WTC11 (cell line): ENCODE results near the gene WDR82. TPM values are rescaled to one million over a fixed set of nuclear protein-coding genes. Genes with fewer than 3 reads are reported as not detected.

Source experiments
- ATAC-seq: fragments of 200-7000 bp; cut with Tn5 transposase; 2 replicates; pipeline ENCODE4 v1.10.0; 2021; ENCODE audit warnings: mild to moderate bottlenecking, moderate library complexity
- CTCF ChIA-PET: fragments of 300-600 bp; sonication (Branson Sonifier 250); formaldehyde crosslinking; loops from one replicate; lab custom pipeline; 2021; ENCODE audit warnings: antibody characterized with exemption; lab: Charles Lee
- POLR2A ChIA-PET: fragments of 350-600 bp; sonication (Branson Sonifier 250); formaldehyde crosslinking; loops from one replicate; lab custom pipeline; 2021; ENCODE audit warnings: antibody characterized with exemption; lab: Charles Lee
- DNase-seq: peaks from one replicate; pipeline ENCODE4 v3.0.0; 2021; ENCODE audit warnings: low spot score
- H3K27ac Mint-ChIP-seq: 2 replicates; pipeline ENCODE4 v1.8.0; 2021; ENCODE audit warnings: mixed read lengths
- H3K27me3 Mint-ChIP-seq: 2 replicates; pipeline ENCODE4 v1.8.0; 2021; ENCODE audit warnings: low read depth, mild to moderate bottlenecking, moderate library complexity, mixed read lengths
- H3K36me3 Mint-ChIP-seq: 2 replicates; pipeline ENCODE4 v1.8.0; 2021; ENCODE audit warnings: mixed read lengths
- H3K4me1 Mint-ChIP-seq: 2 replicates; pipeline ENCODE4 v1.8.0; 2022; ENCODE audit warnings: mixed read lengths
- H3K4me3 Mint-ChIP-seq: 2 replicates; pipeline ENCODE4 v1.8.0; 2021; ENCODE audit warnings: mild to moderate bottlenecking, moderate library complexity, mixed read lengths
- H3K9me3 Mint-ChIP-seq: 2 replicates; pipeline ENCODE4 v1.8.0; 2021; ENCODE audit warnings: mixed read lengths
- FOXP1 ChIP-seq: sonication (generic); formaldehyde crosslinking; IDR thresholded peaks from 2 replicates; pipeline ENCODE4 v1.8.0; 2022; ENCODE audit warnings: missing genetic modification reagents, mild to moderate bottlenecking, moderate library complexity, borderline replicate concordance
- JUN ChIP-seq: sonication (generic); formaldehyde crosslinking; IDR thresholded peaks from 2 replicates; pipeline ENCODE4 v1.8.0; 2023; ENCODE audit warnings: mild to moderate bottlenecking, missing genetic modification reagents
- NR2C2 ChIP-seq: sonication (generic); formaldehyde crosslinking; IDR thresholded peaks from 2 replicates; pipeline ENCODE4 v1.8.0; 2022; ENCODE audit warnings: mild to moderate bottlenecking, missing genetic modification reagents
- PRRX2 ChIP-seq: fragments of 250-450 bp; sonication (Bioruptor Pico); IDR thresholded peaks from 2 replicates; pipeline ENCODE4 v1.8.0; 2021; ENCODE audit warnings: mild to moderate bottlenecking
- RELA ChIP-seq: sonication (generic); formaldehyde crosslinking; IDR thresholded peaks from 2 replicates; pipeline ENCODE4 v1.8.1; 2022; ENCODE audit warnings: missing genetic modification reagents, mild to moderate bottlenecking, borderline replicate concordance
- TP53 ChIP-seq: sonication (generic); formaldehyde crosslinking; IDR thresholded peaks from 2 replicates; pipeline ENCODE4 v1.8.1; 2023; ENCODE audit warnings: mild to moderate bottlenecking, missing genetic modification reagents
- ZNF416 ChIP-seq: fragments of 250-450 bp; sonication (Bioruptor Pico); IDR thresholded peaks from 2 replicates; pipeline ENCODE4 v1.9.0; 2021; ENCODE audit warnings: mild to moderate bottlenecking, inconsistent platforms
- total RNA-seq: library from RNA; stranded (reverse); gene quantifications from 3 replicates; pipeline ENCODE4 v1.2.3, GENCODE V29; 2021
- TF ChIP-seq, protein P1 (sequence below): fragments of 250-450 bp; sonication (Bioruptor Pico); conservative IDR thresholded peaks from 2 replicates; pipeline ENCODE4 v1.9.0; 2021; ENCODE audit warnings: mild to moderate bottlenecking
- TF ChIP-seq, protein P2 (sequence below): sonication (generic); formaldehyde crosslinking; IDR thresholded peaks from 2 replicates; pipeline ENCODE4 v1.8.1; 2022; ENCODE audit warnings: low read depth, missing genetic modification reagents, borderline replicate concordance
- TF ChIP-seq, protein P3 (sequence below): fragments of 200-600 bp; IDR thresholded peaks from 2 replicates; pipeline ENCODE4 v1.8.0; 2022; ENCODE audit warnings: antibody characterized with exemption
- TF ChIP-seq, protein P4 (sequence below): fragments of 250-450 bp; sonication (Bioruptor Pico); IDR thresholded peaks from 2 replicates; pipeline ENCODE4 v2.1.2; 2022; ENCODE audit warnings: mild to moderate bottlenecking, moderate library complexity

The WDR82 gene
- total RNA-seq, 1 experiment from 2014 or later = 69.7 TPM

DNA sequence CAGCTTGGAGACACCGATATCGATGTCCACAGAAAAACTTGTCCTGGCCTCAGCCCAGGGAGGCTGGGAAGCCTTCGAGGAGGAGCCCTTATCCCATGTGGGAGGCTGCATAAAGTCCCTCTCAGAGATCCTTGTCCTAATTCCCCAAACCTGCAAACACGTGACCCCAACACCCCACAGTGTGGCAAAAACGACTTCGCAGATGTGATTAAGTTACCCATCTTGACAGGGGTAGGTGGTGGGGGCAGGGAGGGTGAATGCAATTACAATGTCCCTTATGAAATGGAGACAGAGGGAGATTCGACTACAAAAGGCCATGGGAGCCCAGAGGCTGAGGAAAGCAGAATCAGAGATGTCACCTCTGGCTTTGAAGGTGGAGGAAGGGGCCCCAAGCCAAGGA lies 50.7 kb downstream of the WDR82 start:
- no peak overlapping the region for H3K4me3 Mint-ChIP-seq
- TF ChIP-seq FOXP1 (CRISPR knock-in tag) = no peak
- no peak for TF ChIP-seq PRRX2 (CRISPR knock-in tag)
- TF ChIP-seq JUN (CRISPR knock-in tag) = no peak
- TF ChIP-seq, protein P1, sequence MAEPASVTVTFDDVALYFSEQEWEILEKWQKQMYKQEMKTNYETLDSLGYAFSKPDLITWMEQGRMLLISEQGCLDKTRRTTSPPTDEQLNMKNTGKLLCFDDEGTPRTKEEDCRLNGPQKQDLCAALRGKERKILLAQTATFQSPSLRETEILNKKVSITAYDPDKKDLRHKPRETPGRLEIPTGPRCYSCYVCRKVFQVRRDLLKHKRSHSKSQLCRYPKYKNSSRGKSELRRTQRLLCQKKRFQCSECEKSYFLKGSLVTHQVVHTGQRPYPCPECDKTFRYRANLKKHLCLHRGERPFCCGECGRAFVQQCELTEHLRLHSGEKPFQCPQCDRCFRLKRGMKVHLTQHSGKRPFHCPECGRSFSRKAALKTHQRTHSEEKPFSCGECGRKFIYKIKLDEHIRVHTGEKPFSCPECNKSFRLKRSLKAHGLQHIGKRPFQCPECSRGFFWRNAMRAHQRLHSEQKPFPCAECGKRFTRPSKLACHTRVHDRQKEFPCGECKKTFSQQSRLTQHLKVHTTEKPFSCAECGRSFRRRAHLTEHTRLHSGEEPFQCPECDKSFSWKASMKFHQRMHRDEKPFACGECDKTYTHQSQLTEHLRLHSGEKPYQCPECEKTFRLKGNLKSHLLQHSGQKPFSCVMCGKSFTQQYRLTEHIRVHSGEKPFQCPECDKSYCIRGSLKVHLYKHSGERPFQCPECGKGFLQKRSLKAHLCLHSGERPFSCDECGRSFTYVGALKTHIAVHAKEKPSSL (CRISPR knock-in tag) = no peak
- TF ChIP-seq TP53 (CRISPR knock-in tag) = no peak
- no peak for TF ChIP-seq NR2C2 (CRISPR knock-in tag)
- POLR2A ChIA-PET = no interaction called here
- H3K9me3 Mint-ChIP-seq = no peaks in the 10 kb centered on the region
- no peak overlapping the region for H3K27ac Mint-ChIP-seq
- H3K27me3 Mint-ChIP-seq = no peaks in the 10 kb centered on the region
- peaks cover 3% of the 10 kb centered on the region; the same call in 1 of the 2 replicates for H3K4me1 Mint-ChIP-seq
- DNase-seq (no peak), ATAC-seq (no peak)
- CTCF ChIA-PET = interaction anchor here (0.6 to 1.6 kb wide), 6 partner anchors 10 to 232 kb away, joined by 3 to 9 read pairs (median 4); partner anchors contain the start of genes POC1A and TWF2
- peaks cover 13% of the 10 kb centered on the region for H3K36me3 Mint-ChIP-seq

DNA sequence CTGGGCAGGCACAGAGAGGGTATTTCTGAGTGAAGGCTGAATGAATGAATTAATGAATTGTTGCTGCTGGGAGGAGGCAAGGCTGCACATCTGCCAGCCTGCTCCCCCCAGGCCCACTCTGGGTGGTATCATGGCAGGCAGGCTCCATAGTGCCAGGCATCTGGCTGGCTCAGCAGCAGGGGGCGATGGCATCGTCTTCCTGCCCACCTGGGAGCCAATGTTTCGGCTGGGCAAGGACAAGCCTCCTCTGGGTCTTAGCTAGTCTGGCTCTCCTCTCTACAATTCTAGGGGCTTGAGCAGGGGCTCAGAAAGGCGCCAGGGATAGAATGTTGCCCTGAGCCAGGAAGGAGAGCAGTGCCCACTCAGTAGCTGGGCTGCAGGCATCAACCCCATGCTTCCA lies 51.3 kb downstream of the WDR82 start:
- Mint-ChIP-seq H3K27me3 (no peaks in the 10 kb centered on the region), H3K4me3 (no peak overlapping the region), H3K9me3 (no peaks in the 10 kb centered on the region), H3K4me1 (peaks cover 3% of the 10 kb centered on the region; the same call in 1 of the 2 replicates), H3K27ac (no peak overlapping the region), H3K36me3 (peaks cover 13% of the 10 kb centered on the region)
- ATAC-seq = no peak
- no peak for DNase-seq
- TF ChIP-seq, protein P2, sequence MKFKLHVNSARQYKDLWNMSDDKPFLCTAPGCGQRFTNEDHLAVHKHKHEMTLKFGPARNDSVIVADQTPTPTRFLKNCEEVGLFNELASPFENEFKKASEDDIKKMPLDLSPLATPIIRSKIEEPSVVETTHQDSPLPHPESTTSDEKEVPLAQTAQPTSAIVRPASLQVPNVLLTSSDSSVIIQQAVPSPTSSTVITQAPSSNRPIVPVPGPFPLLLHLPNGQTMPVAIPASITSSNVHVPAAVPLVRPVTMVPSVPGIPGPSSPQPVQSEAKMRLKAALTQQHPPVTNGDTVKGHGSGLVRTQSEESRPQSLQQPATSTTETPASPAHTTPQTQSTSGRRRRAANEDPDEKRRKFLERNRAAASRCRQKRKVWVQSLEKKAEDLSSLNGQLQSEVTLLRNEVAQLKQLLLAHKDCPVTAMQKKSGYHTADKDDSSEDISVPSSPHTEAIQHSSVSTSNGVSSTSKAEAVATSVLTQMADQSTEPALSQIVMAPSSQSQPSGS (CRISPR knock-in tag) = no peak
- ChIA-PET CTCF (interaction anchor here (0.5 to 1.6 kb wide), 8 partner anchors 11 to 231 kb away, joined by 3 to 9 read pairs (median 4); partner anchors contain the start of genes POC1A and TWF2), POLR2A (no interaction called here)

DNA sequence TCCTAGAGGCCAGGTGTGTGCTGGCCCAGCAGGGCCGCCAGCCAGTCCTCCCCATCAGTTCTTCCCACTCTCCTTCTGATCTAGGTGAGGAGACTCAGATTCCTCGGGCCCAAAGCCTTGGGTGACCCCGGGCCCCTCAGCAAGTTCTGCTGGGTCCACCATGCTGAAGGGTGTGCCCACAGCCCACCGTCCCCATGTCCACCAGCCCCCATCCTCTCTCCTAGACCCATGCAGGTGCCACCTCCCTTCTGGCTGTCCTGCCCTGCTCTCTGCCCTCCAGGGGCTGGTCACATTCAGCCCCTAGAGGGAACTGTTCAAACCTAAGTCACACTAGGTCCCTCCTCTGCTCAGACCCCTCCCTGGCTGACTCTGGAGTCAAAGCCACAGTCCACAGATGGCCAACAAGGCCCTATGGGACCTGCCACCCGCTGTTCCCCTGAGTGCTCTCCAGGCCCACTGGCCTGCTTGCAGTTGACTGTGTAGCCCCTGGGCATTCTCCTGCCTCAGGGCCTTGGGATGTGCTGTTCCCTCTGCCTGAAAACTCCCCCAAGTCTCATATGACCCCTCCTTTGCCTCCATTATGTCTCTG lies 52.1 kb downstream of the WDR82 start:
- ATAC-seq = 0 out of 2 replicates have a peak, but pooled peaks have one; percentile 10

More for the DNA sequence above, 52.1 kb downstream of the WDR82 start:
- DNase-seq = no peak
- H3K4me1 Mint-ChIP-seq = peaks cover 3% of the 10 kb centered on the region; the same call in 1 of the 2 replicates
- H3K27me3 Mint-ChIP-seq = no peaks in the 10 kb centered on the region
- no peaks in the 10 kb centered on the region for H3K9me3 Mint-ChIP-seq
- peaks cover 13% of the 10 kb centered on the region for H3K36me3 Mint-ChIP-seq
- TF ChIP-seq, protein P1 (CRISPR knock-in tag) = no peak
- TF ChIP-seq ZNF416 (CRISPR knock-in tag) (no peak), RELA (CRISPR knock-in tag) (no peak)
- TF ChIP-seq, protein P3, sequence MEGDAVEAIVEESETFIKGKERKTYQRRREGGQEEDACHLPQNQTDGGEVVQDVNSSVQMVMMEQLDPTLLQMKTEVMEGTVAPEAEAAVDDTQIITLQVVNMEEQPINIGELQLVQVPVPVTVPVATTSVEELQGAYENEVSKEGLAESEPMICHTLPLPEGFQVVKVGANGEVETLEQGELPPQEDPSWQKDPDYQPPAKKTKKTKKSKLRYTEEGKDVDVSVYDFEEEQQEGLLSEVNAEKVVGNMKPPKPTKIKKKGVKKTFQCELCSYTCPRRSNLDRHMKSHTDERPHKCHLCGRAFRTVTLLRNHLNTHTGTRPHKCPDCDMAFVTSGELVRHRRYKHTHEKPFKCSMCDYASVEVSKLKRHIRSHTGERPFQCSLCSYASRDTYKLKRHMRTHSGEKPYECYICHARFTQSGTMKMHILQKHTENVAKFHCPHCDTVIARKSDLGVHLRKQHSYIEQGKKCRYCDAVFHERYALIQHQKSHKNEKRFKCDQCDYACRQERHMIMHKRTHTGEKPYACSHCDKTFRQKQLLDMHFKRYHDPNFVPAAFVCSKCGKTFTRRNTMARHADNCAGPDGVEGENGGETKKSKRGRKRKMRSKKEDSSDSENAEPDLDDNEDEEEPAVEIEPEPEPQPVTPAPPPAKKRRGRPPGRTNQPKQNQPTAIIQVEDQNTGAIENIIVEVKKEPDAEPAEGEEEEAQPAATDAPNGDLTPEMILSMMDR = no peak
- TF ChIP-seq, protein P4, sequence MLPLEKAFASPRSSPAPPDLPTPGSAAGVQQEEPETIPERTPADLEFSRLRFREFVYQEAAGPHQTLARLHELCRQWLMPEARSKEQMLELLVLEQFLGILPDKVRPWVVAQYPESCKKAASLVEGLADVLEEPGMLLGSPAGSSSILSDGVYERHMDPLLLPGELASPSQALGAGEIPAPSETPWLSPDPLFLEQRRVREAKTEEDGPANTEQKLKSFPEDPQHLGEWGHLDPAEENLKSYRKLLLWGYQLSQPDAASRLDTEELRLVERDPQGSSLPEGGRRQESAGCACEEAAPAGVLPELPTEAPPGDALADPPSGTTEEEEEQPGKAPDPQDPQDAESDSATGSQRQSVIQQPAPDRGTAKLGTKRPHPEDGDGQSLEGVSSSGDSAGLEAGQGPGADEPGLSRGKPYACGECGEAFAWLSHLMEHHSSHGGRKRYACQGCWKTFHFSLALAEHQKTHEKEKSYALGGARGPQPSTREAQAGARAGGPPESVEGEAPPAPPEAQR (CRISPR knock-in tag) = no peak
- no peak overlapping the region for H3K4me3 Mint-ChIP-seq
- ChIA-PET CTCF (interaction anchor here (0.5 to 11.5 kb wide), 6 partner anchors 8 to 220 kb away, joined by 4 to 222 read pairs (median 8); partner anchors contain the start of gene TWF2), POLR2A (interaction anchor here (1.5 kb wide), 1 partner anchor 51 kb away, joined by 3 read pairs; no protein-coding TSS in a partner anchor)
- H3K27ac Mint-ChIP-seq = no peak overlapping the region
